ENCODE data around the gene ATP2B2.

- no peak for TF ChIP-seq ZBTB33 (IDR thresholded peaks at IDR 0.05; ENCODE audit: extremely low read depth, insufficient replicate concordance, low read length)
- TF ChIP-seq CTCF (IDR thresholded peaks at IDR 0.05 in 2 of 3, conservative IDR thresholded peaks at IDR 0.05 in 1 of 3; ENCODE audit: borderline replicate concordance in 1 of 3, insufficient read depth in 1 of 3, low read depth in 2 of 3, low read length in 2 of 3) = no peak
- TF ChIP-seq YY1 (IDR thresholded peaks at IDR 0.05; ENCODE audit: extremely low read depth, insufficient replicate concordance, low read depth, low read length) = no peak
- TF ChIP-seq REST (IDR thresholded peaks at IDR 0.05; ENCODE audit: low read depth) = no peak
- no peak for TF ChIP-seq EZH2phosphoT487 (IDR thresholded peaks at IDR 0.05; ENCODE audit: borderline replicate concordance)
- TF ChIP-seq POLR2A (IDR thresholded peaks at IDR 0.05; ENCODE audit: borderline replicate concordance, extremely low read depth, insufficient read depth, insufficient read length) = no peak
- no peak for TF ChIP-seq SP1 (IDR thresholded peaks at IDR 0.05; ENCODE audit: low read depth)
- TF ChIP-seq POLR2AphosphoS5 (IDR thresholded peaks at IDR 0.05; ENCODE audit: low read depth, low read length) = no peak
- TF ChIP-seq SRF (IDR thresholded peaks at IDR 0.05; ENCODE audit: low read depth) = no peak
- TF ChIP-seq EZH2 (IDR thresholded peaks at IDR 0.05) = no peak
- TF ChIP-seq JUND (IDR thresholded peaks at IDR 0.05) = no peak
- no peak for TF ChIP-seq RAD21 (IDR thresholded peaks at IDR 0.05; ENCODE audit: low read depth)
- no peak for TF ChIP-seq TCF7L2 (IDR thresholded peaks at IDR 0.05; ENCODE audit: borderline replicate concordance, extremely low read depth, insufficient read depth, insufficient read length)
Measured at GRCh38 chr3:10484709-10485108, 20.7 kb downstream of the ATP2B2 start.

All from HCT116 (cell line).